Stimulated activated CD4-positive, alpha-beta T cell treated with anti-CD3 and anti-CD28 coated beads, Interleukin-4, amount 100 ng/mL, for 24 hours (primary cell): Measurements from ENCODE around the gene PCDH15.
"Not testable (repeated sequence)": the region's sequence is repeated elsewhere in the genome, so short reads cannot be mapped to it uniquely, and the experiment has no call there.

Experiments
- DNase-seq: peaks from one replicate; pipeline ENCODE4 v3.0.0-alpha.2; 2020

The PCDH15 gene

GRCh38 chr10:54531296-54531695, 269.7 kb downstream of the PCDH15 start:
- DNase-seq: no peak

- no peak for DNase-seq
Measured at GRCh38 chr10:54530299-54530698, 270.7 kb downstream of the PCDH15 start.

GRCh38 chr10:54525816-54526215, 275.2 kb downstream of the PCDH15 start:
- no peak for DNase-seq

- DNase-seq: not testable (repeated sequence)
Measured at GRCh38 chr10:54515244-54515643, 285.8 kb downstream of the PCDH15 start.

GRCh38 chr10:54503863-54504262, 297.2 kb downstream of the PCDH15 start:
- DNase-seq: no peak

- DNase-seq: no peak
Measured at GRCh38 chr10:54501929-54502328, 299.1 kb downstream of the PCDH15 start.

- no peak for DNase-seq
Measured at GRCh38 chr10:54496852-54497251, 304.2 kb downstream of the PCDH15 start.

GRCh38 chr10:54487743-54488142, 313.3 kb downstream of the PCDH15 start:
- DNase-seq: no peak

- DNase-seq: no peak
Measured at GRCh38 chr10:54485971-54486370, 315.1 kb downstream of the PCDH15 start.

- DNase-seq: no peak
Measured at GRCh38 chr10:54484186-54484585, 316.8 kb downstream of the PCDH15 start.

GRCh38 chr10:54478601-54479000, 322.4 kb downstream of the PCDH15 start:
- no peak for DNase-seq

GRCh38 chr10:54477738-54478137, 323.3 kb downstream of the PCDH15 start:
- DNase-seq: no peak

- no peak for DNase-seq
Measured at GRCh38 chr10:54470324-54470631, 330.8 kb downstream of the PCDH15 start.

GRCh38 chr10:54469587-54470323, 331.3 kb downstream of the PCDH15 start:
- DNase-seq: no peak

- DNase-seq: no peak
Measured at GRCh38 chr10:54454271-54454670, 346.8 kb downstream of the PCDH15 start.

GRCh38 chr10:54449056-54449455, 352.0 kb downstream of the PCDH15 start:
- DNase-seq: no peak

- DNase-seq: no peak
Measured at GRCh38 chr10:54444170-54444569, 356.9 kb downstream of the PCDH15 start.

- DNase-seq: no peak
Measured at GRCh38 chr10:54441275-54441674, 359.8 kb downstream of the PCDH15 start.

GRCh38 chr10:54434782-54435181, 366.2 kb downstream of the PCDH15 start:
- DNase-seq: no peak

GRCh38 chr10:54415483-54415882, 385.5 kb downstream of the PCDH15 start:
- DNase-seq: no peak

- no peak for DNase-seq
Measured at GRCh38 chr10:54402576-54402975, 398.5 kb downstream of the PCDH15 start.

- no peak for DNase-seq
Measured at GRCh38 chr10:54396031-54396430, 405.0 kb downstream of the PCDH15 start.

- not testable (repeated sequence) for DNase-seq
Measured at GRCh38 chr10:54394598-54394997, 406.4 kb downstream of the PCDH15 start.

- DNase-seq: no peak
Measured at GRCh38 chr10:54372179-54372578, 428.9 kb downstream of the PCDH15 start.

- no peak for DNase-seq
Measured at GRCh38 chr10:54368984-54369383, 432.0 kb downstream of the PCDH15 start.
